Nucleus accumbens (tissue), 56 donors: ENCODE measurements around the gene KRTAP5-11.
"Not testable (repeated sequence)": the region's sequence is repeated elsewhere in the genome, so short reads cannot be mapped to it uniquely, and the experiment has no call there.

Experiments
- DNase-seq, 56 donors: peaks; one replicate each; lab custom pipeline; 2025; lab: John Stamatoyannopoulos, UW

KRTAP5-11 gene

DNA sequence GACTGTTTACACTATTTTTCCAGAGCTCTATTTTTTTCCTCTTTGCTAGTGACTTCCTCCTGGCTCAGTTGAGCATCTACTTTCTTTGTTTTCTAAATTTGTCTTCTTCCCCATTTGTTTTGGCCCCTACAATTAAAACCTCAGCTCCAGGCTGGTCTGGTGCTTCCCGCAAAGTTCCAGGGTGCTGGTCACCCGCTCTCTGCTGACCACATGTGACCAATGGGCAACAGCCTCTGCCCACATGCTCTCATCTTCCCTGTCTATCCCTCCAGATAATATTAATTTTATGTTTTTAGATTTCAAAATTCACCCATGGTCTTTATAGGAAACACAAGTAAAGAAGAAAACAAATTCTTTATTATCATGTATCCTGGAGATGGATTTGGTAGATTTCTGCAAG is 294 bp upstream of the KRTAP5-11 start:
- DNase-seq = not testable (repeated sequence)

- no peak for DNase-seq
Observed at GRCh38 chr11:71581826-71582225, 849 bp downstream of the KRTAP5-11 start.

- peak in 35 of 56 donors; percentile 3 to 71 (median 28) for DNase-seq
Observed at GRCh38 chr11:71580057-71581003, 2.3 kb downstream of the KRTAP5-11 start.

DNA sequence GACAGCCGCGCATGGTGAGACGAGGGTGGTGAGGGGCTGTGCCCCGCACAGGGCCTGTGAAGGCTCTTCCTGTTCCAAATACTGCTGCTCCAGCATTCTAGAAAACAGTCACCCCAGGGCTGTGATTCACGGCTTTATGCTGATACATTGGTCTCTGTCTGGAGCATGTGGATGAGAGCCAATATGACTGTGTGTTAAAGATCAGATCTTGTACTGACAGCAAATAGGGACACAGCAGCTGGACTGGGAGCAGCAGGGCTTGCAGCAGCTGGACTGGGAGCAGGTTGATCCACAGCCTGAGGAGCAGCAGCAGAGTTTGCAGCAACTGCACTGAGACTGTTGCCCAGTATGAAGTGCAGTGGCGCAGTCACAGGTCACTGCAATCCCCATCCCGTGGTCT is 3.2 kb downstream of the KRTAP5-11 start:
- not testable (repeated sequence) for DNase-seq

GRCh38 chr11:71577469-71578004 is 5.1 kb downstream of the KRTAP5-11 start:
- no peak for DNase-seq

DNA sequence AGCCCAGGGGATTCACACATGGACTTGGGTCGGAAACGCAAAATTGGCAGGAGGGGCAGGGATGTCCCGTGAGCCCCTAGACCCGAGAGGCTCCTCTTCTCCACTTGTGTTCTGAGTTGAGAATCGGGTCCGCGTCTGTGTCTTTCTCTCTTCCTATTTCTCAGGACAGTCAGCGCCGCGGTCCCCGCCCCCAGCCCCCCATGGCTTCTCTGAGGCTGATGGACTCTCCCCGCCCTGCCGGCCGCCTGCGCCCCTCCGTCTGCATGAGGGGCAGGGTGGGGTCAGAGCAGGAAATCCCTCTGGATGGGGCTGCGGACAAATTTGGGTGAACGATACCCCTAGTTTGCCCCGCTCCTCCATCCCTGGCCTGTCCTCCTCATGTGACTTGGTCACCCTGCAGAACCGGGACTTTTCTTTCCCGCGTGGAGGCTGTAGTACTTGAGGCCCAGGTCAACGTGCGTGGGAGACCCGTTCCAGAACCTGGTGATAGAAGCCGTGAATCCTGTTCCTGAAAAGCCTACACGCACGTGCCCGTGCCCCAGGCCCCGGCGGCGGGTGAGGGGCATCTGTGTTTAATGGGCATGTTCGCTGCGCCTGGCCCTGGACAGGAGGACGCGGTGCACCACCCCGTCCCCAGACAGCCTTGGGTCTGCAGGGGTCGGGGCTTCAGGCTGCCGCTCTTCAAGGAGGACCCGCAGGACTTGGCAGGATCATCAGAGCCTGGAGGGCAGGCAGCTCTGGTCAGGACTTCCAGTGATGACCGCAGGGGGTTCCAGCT is 5.8 kb downstream of the KRTAP5-11 start:
- not testable (repeated sequence) for DNase-seq

DNA sequence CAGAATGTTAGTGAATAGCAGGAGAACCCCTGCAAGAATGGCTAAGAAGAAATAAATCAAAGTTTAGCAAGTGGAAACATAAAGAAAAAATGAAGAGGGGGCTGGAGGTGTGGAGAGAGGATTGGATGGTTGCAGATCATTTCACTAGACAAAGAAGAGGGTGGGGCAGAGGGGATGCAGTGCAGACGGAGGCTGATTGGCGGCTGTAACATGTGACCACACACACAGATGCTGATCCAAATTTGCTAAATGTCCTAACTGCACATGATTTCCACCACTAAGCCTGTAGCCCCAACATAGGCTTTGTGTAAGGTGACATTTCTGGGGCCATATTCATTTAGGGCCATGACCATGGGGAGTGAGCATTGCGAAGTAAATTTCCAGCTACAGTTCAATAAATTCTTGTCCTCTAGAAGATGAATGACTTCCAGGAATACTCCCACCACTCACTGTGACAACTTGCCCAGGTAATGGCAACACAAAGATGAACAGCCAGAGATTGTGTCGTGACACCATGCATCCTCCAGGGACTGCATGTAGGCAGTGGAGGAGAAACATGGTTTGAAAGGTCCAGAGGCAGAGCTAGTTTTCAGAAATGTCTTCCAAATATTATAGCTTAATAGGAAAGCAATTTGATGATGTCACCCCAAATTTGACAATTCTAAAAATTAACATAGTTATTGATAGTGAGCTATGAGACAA is 6.8 kb downstream of the KRTAP5-11 start:
- DNase-seq = no peak

DNA sequence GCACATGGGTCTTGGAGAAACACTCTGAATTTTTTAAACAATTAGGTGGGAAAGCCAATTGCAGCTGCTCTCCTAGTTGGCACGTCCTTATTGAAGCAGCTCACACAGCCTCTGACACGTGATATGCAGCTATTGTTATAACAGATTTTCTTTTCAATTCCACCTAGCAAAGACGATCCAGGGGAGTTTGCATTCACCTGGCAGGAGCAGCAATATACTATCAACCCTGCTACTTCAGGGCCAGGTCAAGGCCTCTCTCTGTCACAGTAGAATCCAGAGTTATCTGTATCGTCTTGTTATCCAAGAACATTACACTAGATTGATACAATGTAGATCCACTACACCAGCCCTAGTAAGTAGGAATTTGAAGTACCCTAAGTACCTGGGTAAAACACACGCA is 8.3 kb downstream of the KRTAP5-11 start:
- DNase-seq = no peak

- DNase-seq = no peak
Observed at GRCh38 chr11:71572811-71573210, 9.9 kb downstream of the KRTAP5-11 start.

DNA sequence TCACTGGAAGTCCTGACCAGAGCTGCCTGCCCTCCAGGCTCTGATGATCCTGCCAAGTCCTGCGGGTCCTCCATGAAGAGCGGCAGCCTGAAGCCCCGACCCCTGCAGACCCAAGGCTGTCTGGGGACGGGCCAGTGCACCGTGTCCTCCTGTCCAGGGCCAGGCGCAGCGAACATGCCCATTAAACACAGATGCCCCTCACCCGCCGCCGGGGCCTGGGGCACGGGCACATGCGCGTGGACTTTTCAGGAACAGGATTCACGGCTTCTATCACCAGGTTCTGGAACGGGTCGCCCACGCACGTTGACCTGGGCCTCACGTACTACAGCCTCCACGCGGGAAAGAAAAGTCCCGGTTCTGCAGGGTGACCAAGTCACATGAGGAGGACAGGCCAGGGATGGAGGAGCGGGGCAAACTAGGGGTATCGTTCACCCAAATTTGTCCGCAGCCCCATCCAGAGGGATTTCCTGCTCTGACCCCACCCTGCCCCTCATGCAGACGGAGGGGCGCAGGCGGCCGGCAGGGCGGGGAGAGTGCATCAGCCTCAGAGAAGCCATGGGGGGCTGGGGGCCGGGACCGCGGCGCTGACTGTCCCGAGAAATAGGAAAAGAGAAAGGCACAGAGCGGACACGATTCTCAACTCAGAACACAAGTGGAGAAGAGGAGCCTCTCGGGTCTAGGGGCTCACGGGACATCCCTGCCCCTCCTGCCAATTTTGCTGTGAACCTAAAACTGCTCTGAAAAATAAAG is 11.4 kb downstream of the KRTAP5-11 start:
- not testable (repeated sequence) for DNase-seq

GRCh38 chr11:71568704-71569349 is 13.8 kb downstream of the KRTAP5-11 start:
- peak in 2 of 56 donors; percentile 13 to 33 for DNase-seq

DNA sequence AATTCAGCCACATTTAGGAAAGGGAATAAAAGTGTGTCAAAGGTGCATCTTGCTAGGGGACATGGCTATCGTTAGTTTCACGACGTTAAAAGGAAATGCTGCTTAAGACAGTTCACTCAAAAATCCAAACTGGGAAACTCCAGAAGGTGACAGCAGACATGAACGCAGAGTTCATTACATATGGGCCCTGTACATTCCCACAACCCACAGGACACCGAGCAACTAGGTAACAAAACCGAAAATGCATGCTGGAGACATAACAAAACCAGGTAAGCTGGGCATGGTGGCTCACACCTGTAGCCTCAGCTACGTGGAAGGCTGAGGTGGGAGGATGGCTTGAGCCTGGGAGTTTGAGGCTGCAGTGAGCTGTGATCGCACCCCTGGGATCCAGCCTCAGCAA is 15.0 kb downstream of the KRTAP5-11 start:
- not testable (repeated sequence) for DNase-seq

- DNase-seq = not testable (repeated sequence)
Observed at GRCh38 chr11:71566626-71567599, 15.8 kb downstream of the KRTAP5-11 start.

DNA sequence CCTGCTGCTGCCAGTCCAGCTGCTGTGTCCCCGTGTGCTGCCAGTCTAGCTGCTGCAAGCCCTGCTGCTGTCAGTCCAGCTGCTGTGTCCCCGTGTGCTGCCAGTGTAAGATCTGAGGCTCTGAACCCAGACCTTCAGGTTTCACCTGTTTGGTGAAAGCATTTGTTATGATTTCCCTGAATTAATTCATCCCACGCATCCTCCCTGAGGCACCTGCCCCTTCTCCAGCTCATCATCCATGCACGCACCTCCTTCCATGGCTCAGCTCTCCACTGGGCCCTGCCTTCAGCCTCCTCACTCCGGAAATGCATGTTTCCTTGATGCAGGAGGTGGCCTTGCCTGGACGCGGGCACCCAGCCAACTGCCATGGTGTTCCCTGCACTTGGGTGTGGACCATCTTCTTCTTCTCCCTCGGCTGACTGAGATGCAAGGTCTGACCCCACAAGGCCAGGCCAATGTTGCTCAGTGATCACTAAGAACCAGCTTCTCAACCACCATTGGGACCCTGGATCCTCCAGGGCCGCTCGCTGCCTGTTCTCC is 16.5 kb downstream of the KRTAP5-11 start:
- DNase-seq = no peak

DNA sequence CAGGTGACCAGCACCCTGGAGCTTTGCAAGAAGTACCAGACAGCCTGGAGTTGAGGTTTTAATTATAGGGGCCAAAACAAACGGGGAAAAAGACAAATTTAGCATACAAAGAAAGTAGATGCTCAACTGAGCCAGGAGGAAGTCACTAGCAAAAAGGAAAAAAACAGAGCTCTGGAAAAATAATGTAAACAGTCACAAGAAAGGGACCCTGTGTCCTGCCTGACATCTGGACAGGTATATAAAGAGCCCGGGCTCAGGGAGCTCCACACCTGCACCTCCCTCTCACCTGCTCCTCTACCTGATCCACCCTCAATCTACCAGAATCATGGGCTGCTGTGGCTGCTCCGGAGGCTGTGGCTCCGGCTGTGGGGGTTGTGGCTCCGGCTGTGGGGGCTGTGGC is 17.4 kb downstream of the KRTAP5-11 start, which contains the start of gene KRTAP5-10:
Gene KRTAP5-10 (plus strand): TSS at position 301 of the 400 bp plus-strand sequence. CDS start 25 bp downstream, at position 326.
- no peak for DNase-seq

GRCh38 chr11:71564430-71564829 is 18.2 kb downstream of the KRTAP5-11 start:
- DNase-seq = no peak

DNA sequence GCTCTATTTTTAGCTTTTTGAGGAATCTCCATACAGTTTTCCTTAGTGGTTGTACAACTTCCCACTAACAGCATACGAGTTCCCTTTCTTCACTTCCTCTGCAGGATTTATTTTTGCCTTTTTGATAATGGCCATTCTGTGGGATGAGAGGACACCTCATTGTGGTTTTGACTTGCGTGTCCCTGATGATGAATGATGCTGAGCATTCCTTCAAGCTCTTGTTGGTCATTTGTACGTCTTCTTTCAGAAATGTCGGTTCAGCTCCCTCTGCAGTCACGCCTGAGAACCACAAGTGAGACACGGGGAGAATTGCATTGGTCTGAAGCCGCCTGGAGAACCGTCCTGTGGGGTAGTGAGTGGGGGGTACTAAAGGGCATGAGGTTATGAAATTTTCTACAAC is 19.3 kb downstream of the KRTAP5-11 start:
- peak in 2 of 56 donors; percentile 11 to 17 for DNase-seq

DNA sequence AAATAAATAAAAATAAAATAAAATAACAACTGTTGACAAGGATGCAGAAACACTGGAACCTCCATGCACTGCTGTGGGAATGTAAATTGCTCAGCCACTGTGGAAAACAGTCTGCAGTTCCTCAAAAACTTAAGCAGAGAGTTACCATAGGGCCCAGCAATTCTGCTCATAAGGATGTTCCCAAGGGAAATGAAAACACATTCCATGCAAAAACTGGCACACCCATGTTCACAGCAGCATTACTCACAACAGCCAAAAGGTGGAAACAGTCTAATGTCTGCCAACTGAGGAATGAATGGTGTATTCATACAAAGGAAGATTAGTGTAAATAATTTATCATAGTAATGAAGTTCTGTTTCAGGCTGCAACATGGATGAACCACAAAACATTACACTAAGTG is 20.6 kb downstream of the KRTAP5-11 start:
- no peak for DNase-seq
